Lung (tissue), 12 donors: Measurements from ENCODE around the gene CATSPERD. TPM values are rescaled to one million over a fixed set of nuclear protein-coding genes. Genes with fewer than 3 reads are reported as not detected.

Experiments used
- ATAC-seq: fragments of 200-7000 bp; cut with Tn5 transposase; one replicate; pipeline ENCODE4 v1.9.1; 2020; ENCODE audit warnings: moderate number of reproducible peaks; ENCODE audit not compliant: insufficient read depth, low FRiP score
- DNase-seq, 3 donors: peaks; one replicate each; pipeline ENCODE4 v3.0.0-alpha.2; 2013 to 2017
- H3K27ac ChIP-seq, 2 donors: one replicate each; pipeline ENCODE4 v1.5.1; 2013; ENCODE audit warnings: mild to moderate bottlenecking in 2 of 2, moderate library complexity in 2 of 2, control low read depth in 1 of 2, inconsistent platforms in 1 of 2, low read depth in 1 of 2, low read length in 1 of 2
- H3K27me3 ChIP-seq, 3 donors: one replicate each; pipeline ENCODE4 v1.5.1; 2013; ENCODE audit warnings: low read length in 2 of 3; ENCODE audit not compliant: control insufficient read depth in 3 of 3, insufficient read depth in 3 of 3
- H3K36me3 ChIP-seq, 4 donors: one replicate each; pipeline ENCODE4 v1.5.1; 2013; ENCODE audit warnings: low read length in 4 of 4, mild to moderate bottlenecking in 1 of 4, moderate library complexity in 1 of 4; ENCODE audit not compliant: control insufficient read depth in 4 of 4, insufficient read depth in 4 of 4
- H3K4me1 ChIP-seq, 5 donors: one replicate each; pipeline ENCODE4 v1.5.1; 2013; ENCODE audit warnings: low read length in 5 of 5, mild to moderate bottlenecking in 2 of 5, moderate library complexity in 1 of 5; ENCODE audit not compliant: control insufficient read depth in 5 of 5, insufficient read depth in 5 of 5
- H3K4me3 ChIP-seq: one replicate; pipeline ENCODE4 v1.5.1; 2013; ENCODE audit warnings: mild to moderate bottlenecking, control low read depth, moderate library complexity
- H3K9ac ChIP-seq, 2 donors: one replicate each; pipeline ENCODE4 v1.5.1; 2013; ENCODE audit warnings: low read length in 2 of 2, control low read depth in 1 of 2; ENCODE audit not compliant: insufficient read depth in 1 of 2
- H3K9me3 ChIP-seq, 4 donors: one replicate each; pipeline ENCODE4 v1.5.1; 2013; ENCODE audit warnings: low read length in 3 of 4, mild to moderate bottlenecking in 1 of 4, moderate library complexity in 1 of 4; ENCODE audit not compliant: control insufficient read depth in 4 of 4, insufficient read depth in 3 of 4
- CTCF ChIP-seq: IDR thresholded peaks from 2 replicates; pipeline ENCODE4 v1.5.1; 2012; ENCODE audit warnings: mild to moderate bottlenecking; ENCODE audit errors: control extremely low read depth, extremely low read depth
- WGBS, 2 donors: extraction: QIAGEN DNeasy Blood & Tissue Kit; methylation state at CpG; one replicate each; pipeline ENCODE4 v1.1.7; 2013; 5-methylcytosine and 5-hydroxymethylcytosine counted together
- polyA plus RNA-seq, 2 donors: library from polyadenylated mRNA; stranded (reverse); fragments of 200-250 nt; gene quantifications; one replicate each; pipeline ENCODE4 v1.2.1, GENCODE V29; 2013
- total RNA-seq, 2 donors: library from RNA; depleted of rRNA in 1 of 2; stranded (reverse); fragments of >200 nt in 1 of 2; gene quantifications; one replicate each; pipeline ENCODE4 v1.2.1, GENCODE V29; 2014 to 2021
- donor health status: control.
- donor health status: control.
- donor health status: Bipolar disorder and iron deficiency.
- donor health status: healthy.
- donor health status: DM: yes; HTN: yes; CAD: no.

Gene CATSPERD
- total and polyA plus RNA-seq, 4 donors, result 8.2 to 11.3 (median 9.2) TPM

- Histone ChIP-seq H3K4me3 (peak overlapping the region; percentile 90), H3K4me1 (peaks cover 0 to 11% (median 6%) of the 10 kb centered on the region in 5 donors), H3K9ac (peak overlapping the region; percentile 66 to 80), H3K27me3 (no peaks in the 10 kb centered on the region), H3K27ac (peak overlapping the region; percentile 78 to 92), H3K9me3 (no peaks in the 10 kb centered on the region), H3K36me3 (peaks cover 0 to 7% (median 0%) of the 10 kb centered on the region in 4 donors)
- no peak for ATAC-seq
- no peak for DNase-seq
- TF ChIP-seq CTCF, result no peak
- WGBS, 2 donors, result 26 to 28% methylated on average over 26 of the region's 26 CpGs
Measured at GRCh38 chr19:5679289-5680083, 41.0 kb upstream of the CATSPERD start.

GRCh38 chr19:5680084-5680436 is 40.4 kb upstream of the CATSPERD start:
- Histone ChIP-seq H3K9me3 (no peaks in the 10 kb centered on the region), H3K27ac (peak overlapping the region; percentile 78 to 92), H3K36me3 (peaks cover 0 to 7% (median 0%) of the 10 kb centered on the region in 4 donors), H3K9ac (peak overlapping the region; percentile 66 to 80), H3K4me3 (peak overlapping the region; percentile 90), H3K27me3 (no peaks in the 10 kb centered on the region), H3K4me1 (peaks cover 0 to 11% (median 6%) of the 10 kb centered on the region in 5 donors)
- ATAC-seq (peak; percentile 3), DNase-seq (peak in 1 of 3 donors; percentile 25)
- WGBS, 2 donors, result 0% methylated on average over 23 of the region's 23 CpGs
- TF ChIP-seq CTCF, result no peak

GRCh38 chr19:5680437-5681368 is 39.7 kb upstream of the CATSPERD start, which contains the start of the genes HSD11B1L and MICOS13:
Gene HSD11B1L, plus strand, starts transcription at chr19:5681027. Its CDS starts 3,806 bp downstream, at chr19:5684833.
Gene MICOS13, minus strand, starts transcription at chr19:5680516. Its CDS starts 30 bp downstream, at chr19:5680486.
- Histone ChIP-seq H3K27ac (peak within 1 kb of the TSS; percentile 88 to 92), H3K4me3 (peak within 1 kb of the TSS; percentile 90), H3K27me3 (no peaks in the 10 kb centered on the region), H3K4me1 (peaks cover 0 to 11% (median 6%) of the 10 kb centered on the region in 5 donors), H3K9ac (peak within 1 kb of the TSS; percentile 75 to 80), H3K9me3 (no peaks in the 10 kb centered on the region), H3K36me3 (peaks cover 0 to 7% (median 0%) of the 10 kb centered on the region in 4 donors)
- ATAC-seq (peak; percentile 96), DNase-seq (peak; percentile 99)
- no peak for TF ChIP-seq CTCF
- 1% methylated on average over 55 to 94 of the region's 94 CpGs for WGBS, 2 donors
